Sigmoid colon (tissue), 4 donors: Measurements from ENCODE around the gene SLC27A1.

Experiments
- CTCF ChIP-seq, 4 experiments: fragments of 450-650 bp in 3 of 4; fragments of 200-600 bp in 1 of 4; IDR thresholded peaks; one replicate each; pipeline ENCODE4 v1.5.1; 2016 to 2019; ENCODE audit warnings: antibody characterized with exemption in 4 of 4, mild to moderate bottlenecking in 3 of 4, moderate library complexity in 2 of 4
- EP300 ChIP-seq, 4 donors: sonication (generic); formaldehyde crosslinking; IDR thresholded peaks; one replicate each; pipeline ENCODE4 v1.6.1; 2017; ENCODE audit warnings: antibody characterized with exemption in 4 of 4
- POLR2A ChIP-seq, 2 donors: fragments of 450-650 bp; IDR thresholded peaks; one replicate each; pipeline ENCODE4 v1.6.1; 2016; ENCODE audit warnings: antibody characterized with exemption in 2 of 2, mild to moderate bottlenecking in 2 of 2, moderate library complexity in 2 of 2
- POLR2AphosphoS5 ChIP-seq, 4 donors: sonication (generic); formaldehyde crosslinking; IDR thresholded peaks; one replicate each; pipeline ENCODE4 v1.6.1; 2017; ENCODE audit warnings: antibody characterized with exemption in 4 of 4

- TF ChIP-seq CTCF (IDR thresholded peaks at IDR 0.05), result no peak
- TF ChIP-seq EP300 (IDR thresholded peaks at IDR 0.05), result no peak
- no peak for TF ChIP-seq POLR2A (IDR thresholded peaks at IDR 0.05)
- TF ChIP-seq POLR2AphosphoS5 (IDR thresholded peaks at IDR 0.05), result no peak
Measured at GRCh38 chr19:17423429-17424208, 46.7 kb upstream of the SLC27A1 start.
